Lower lobe of right lung (tissue), 2 donors: ENCODE results near the gene CTSZ. TPM values are rescaled to one million over a fixed set of nuclear protein-coding genes. Genes with fewer than 3 reads are reported as not detected.

Experiments
- ATAC-seq, 2 donors: fragments of 200-7000 bp; cut with Tn5 transposase; one replicate each; pipeline ENCODE4 v1.9.1; 2020 to 2022; ENCODE audit warnings: mild to moderate bottlenecking in 2 of 2, moderate library complexity in 2 of 2
- DNase-seq: peaks from one replicate; pipeline ENCODE4 v3.0.0-alpha.2; 2020
- H3K27ac ChIP-seq: fragments of 200-600 bp; one replicate; pipeline ENCODE4 v1.8.0; 2022
- H3K27me3 ChIP-seq: fragments of 200-600 bp; one replicate; pipeline ENCODE4 v1.8.0; 2022; ENCODE audit warnings: low read depth
- H3K36me3 ChIP-seq: fragments of 200-600 bp; one replicate; pipeline ENCODE4 v1.8.0; 2022; ENCODE audit warnings: mild to moderate bottlenecking
- H3K4me1 ChIP-seq: fragments of 200-600 bp; one replicate; pipeline ENCODE4 v1.8.0; 2022
- H3K4me3 ChIP-seq: fragments of 200-600 bp; one replicate; pipeline ENCODE4 v1.8.0; 2022; ENCODE audit warnings: mild to moderate bottlenecking
- H3K9me3 ChIP-seq: fragments of 200-600 bp; one replicate; pipeline ENCODE4 v1.8.0; 2022
- CTCF ChIP-seq: fragments of 200-600 bp; IDR thresholded peaks from one replicate; pipeline ENCODE4 v1.8.0; 2022; ENCODE audit warnings: antibody characterized with exemption, mild to moderate bottlenecking
- intact Hi-C: fragments of 100-400 bp; cut with DNase I; formaldehyde crosslinking; loops from one replicate; pipeline ENCODE4 v1.11.0; 2022
- total RNA-seq: library from RNA; stranded (reverse); fragmentation: NEBNext Ultra II Directional; extraction: Animal tissue kit (Norgen Biotek cat#: 25700); gene quantifications from one replicate; pipeline ENCODE4 v1.2.1, GENCODE V29; 2021
- donor health status: DM: no; HTN: yes; CAD: no; lungs with severe emphysema.

Gene CTSZ
- total RNA-seq, 1 donor from 2014 or later = 533 TPM

GRCh38 chr20:59025511-59025910, 18.5 kb upstream of the CTSZ start:
- no peaks in the 10 kb centered on the region for H3K9me3 ChIP-seq
- no peak overlapping the region for H3K27ac ChIP-seq
- H3K27me3 ChIP-seq = no peaks in the 10 kb centered on the region
- no peak for DNase-seq
- no peak overlapping the region for H3K4me3 ChIP-seq
- no peak for ATAC-seq
- intact Hi-C loops = no loop called here
- peaks cover 78% of the 10 kb centered on the region for H3K36me3 ChIP-seq
- H3K4me1 ChIP-seq = peaks cover 36% of the 10 kb centered on the region
- no peak for TF ChIP-seq CTCF

- no peak overlapping the region for H3K4me3 ChIP-seq
- H3K9me3 ChIP-seq = no peaks in the 10 kb centered on the region
- ATAC-seq (no peak), DNase-seq (no peak)
- no peak for TF ChIP-seq CTCF
- H3K27me3 ChIP-seq = no peaks in the 10 kb centered on the region
- no peak overlapping the region for H3K27ac ChIP-seq
- H3K36me3 ChIP-seq = peaks cover 74% of the 10 kb centered on the region
- peaks cover 31% of the 10 kb centered on the region for H3K4me1 ChIP-seq
- intact Hi-C loops = no loop called here
These were observed 18.0 kb upstream of the CTSZ start for GRCh38 chr20:59025086-59025485.

GRCh38 chr20:59024111-59024530, 17.1 kb upstream of the CTSZ start:
- Histone ChIP-seq H3K9me3 (no peaks in the 10 kb centered on the region), H3K4me1 (peaks cover 22% of the 10 kb centered on the region), H3K27ac (no peak overlapping the region), H3K4me3 (no peak overlapping the region), H3K27me3 (no peaks in the 10 kb centered on the region), H3K36me3 (peaks cover 64% of the 10 kb centered on the region)
- peak; percentile 31 for DNase-seq
- no peak for TF ChIP-seq CTCF
- ATAC-seq = no peak
- intact Hi-C loops = no loop called here

- DNase-seq = peak; percentile 30
- H3K9me3 ChIP-seq = no peaks in the 10 kb centered on the region
- no peak for ATAC-seq
- intact Hi-C loops = no loop called here
- peaks cover 17% of the 10 kb centered on the region for H3K4me1 ChIP-seq
- H3K27ac ChIP-seq = no peak overlapping the region
- H3K36me3 ChIP-seq = peaks cover 59% of the 10 kb centered on the region
- no peaks in the 10 kb centered on the region for H3K27me3 ChIP-seq
- no peak overlapping the region for H3K4me3 ChIP-seq
- no peak for TF ChIP-seq CTCF
These were observed 16.6 kb upstream of the CTSZ start for GRCh38 chr20:59023616-59024015.

GRCh38 chr20:59022754-59023153, 15.7 kb upstream of the CTSZ start:
- DNase-seq = no peak
- intact Hi-C loops = no loop called here
- Histone ChIP-seq H3K27me3 (no peaks in the 10 kb centered on the region), H3K36me3 (peaks cover 51% of the 10 kb centered on the region), H3K4me3 (no peak overlapping the region), H3K27ac (no peak overlapping the region), H3K9me3 (no peaks in the 10 kb centered on the region), H3K4me1 (peaks cover 8% of the 10 kb centered on the region)
- TF ChIP-seq CTCF = no peak
- ATAC-seq = no peak
